ENCODE results near the gene EI24.

GRCh38 chr11:125552927-125553326, 16.4 kb upstream of the EI24 start:
- TF ChIP-seq GTF2F1 (IDR thresholded peaks at IDR 0.05; ENCODE audit: borderline replicate concordance, low read depth, low read length) (no peak), CTCF (IDR thresholded peaks at IDR 0.05; ENCODE audit: control extremely low read depth in 1 of 3, insufficient read depth in 1 of 3, low read depth in 1 of 3, low read length in 3 of 3) (no peak), TAF1 (IDR thresholded peaks at IDR 0.05; ENCODE audit: low read depth, low read length) (no peak), TEAD4 (IDR thresholded peaks at IDR 0.05; ENCODE audit: low read depth, low read length) (no peak), POLR2A (IDR thresholded peaks at IDR 0.05; ENCODE audit: control extremely low read depth in 1 of 2, low read depth in 2 of 2, low read length in 2 of 2) (no peak), ATF3 (IDR thresholded peaks at IDR 0.05; ENCODE audit: insufficient read depth, low read depth, low read length) (no peak), CBX5 (IDR thresholded peaks at IDR 0.05; ENCODE audit: low read depth, low read length) (no peak), SIX5 (IDR thresholded peaks at IDR 0.05; ENCODE audit: low read depth, low read length) (no peak)
- TF ChIP-seq, protein P1, sequence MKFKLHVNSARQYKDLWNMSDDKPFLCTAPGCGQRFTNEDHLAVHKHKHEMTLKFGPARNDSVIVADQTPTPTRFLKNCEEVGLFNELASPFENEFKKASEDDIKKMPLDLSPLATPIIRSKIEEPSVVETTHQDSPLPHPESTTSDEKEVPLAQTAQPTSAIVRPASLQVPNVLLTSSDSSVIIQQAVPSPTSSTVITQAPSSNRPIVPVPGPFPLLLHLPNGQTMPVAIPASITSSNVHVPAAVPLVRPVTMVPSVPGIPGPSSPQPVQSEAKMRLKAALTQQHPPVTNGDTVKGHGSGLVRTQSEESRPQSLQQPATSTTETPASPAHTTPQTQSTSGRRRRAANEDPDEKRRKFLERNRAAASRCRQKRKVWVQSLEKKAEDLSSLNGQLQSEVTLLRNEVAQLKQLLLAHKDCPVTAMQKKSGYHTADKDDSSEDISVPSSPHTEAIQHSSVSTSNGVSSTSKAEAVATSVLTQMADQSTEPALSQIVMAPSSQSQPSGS (IDR thresholded peaks at IDR 0.05; ENCODE audit: low read length) = no peak

All from H1 (cell line).